Tibial nerve (tissue), 4 donors: ENCODE data around the gene MLPH. TPM values are rescaled to one million over a fixed set of nuclear protein-coding genes. Genes with fewer than 3 reads are reported as not detected.

Experiments
- DNase-seq, 2 donors: peaks; one replicate each; pipeline ENCODE4 v3.0.0-alpha.2; 2019; ENCODE audit warnings: low spot score in 2 of 2
- H3K27ac ChIP-seq, 4 donors: fragments of 200-600 bp; sonication (generic) in 3 of 4; one replicate each; pipeline ENCODE4 v1.5.1; 2017 to 2019; ENCODE audit warnings: mild to moderate bottlenecking in 1 of 4
- H3K27me3 ChIP-seq, 2 donors: fragments of 200-600 bp; sonication (generic) in 1 of 2; one replicate each; pipeline versions ENCODE4 v1.5.1 to v1.6.0; 2017 to 2019
- H3K36me3 ChIP-seq, 3 donors: fragments of 200-600 bp; sonication (generic); one replicate each; pipeline ENCODE4 v1.5.1; 2018 to 2019
- H3K4me1 ChIP-seq, 4 donors: fragments of 200-600 bp; sonication (generic) in 3 of 4; one replicate each; pipeline ENCODE4 v1.5.1; 2017 to 2019
- H3K4me3 ChIP-seq, 4 donors: fragments of 200-600 bp; sonication (generic) in 3 of 4; one replicate each; pipeline ENCODE4 v1.5.1; 2017 to 2019; ENCODE audit warnings: mild to moderate bottlenecking in 1 of 4, moderate library complexity in 1 of 4
- H3K9me3 ChIP-seq, 4 donors: fragments of 200-600 bp; sonication (generic) in 3 of 4; one replicate each; pipeline ENCODE4 v1.5.1; 2017 to 2019
- EP300 ChIP-seq, 2 donors: sonication (generic); formaldehyde crosslinking; IDR thresholded peaks; one replicate each; pipeline ENCODE4 v1.6.1; 2017; ENCODE audit warnings: antibody characterized with exemption in 2 of 2, mild to moderate bottlenecking in 1 of 2
- POLR2A ChIP-seq, 2 donors: fragments of 450-650 bp; IDR thresholded peaks; one replicate each; pipeline ENCODE4 v1.6.1; 2017; ENCODE audit warnings: antibody characterized with exemption in 2 of 2, mild to moderate bottlenecking in 2 of 2, moderate library complexity in 2 of 2
- WGBS, 2 donors: methylation state at CpG; one replicate each; pipeline ENCODE4 v1.1.5; 2018; 5-methylcytosine and 5-hydroxymethylcytosine counted together
- total RNA-seq, 4 donors: library from RNA; depleted of rRNA; stranded (reverse); fragments of >200 nt; gene quantifications; one replicate each; pipeline ENCODE4 v1.1.0, GENCODE V29; 2016
- TF ChIP-seq, protein P1 (sequence below), 5 experiments: fragments of 200-600 bp in 3 of 5; fragments of 450-650 bp in 2 of 5; sonication (generic) in 3 of 5; IDR thresholded peaks; one replicate each; pipeline ENCODE4 v1.5.1; 2016 to 2019; ENCODE audit warnings: antibody characterized with exemption in 5 of 5, mild to moderate bottlenecking in 3 of 5, moderate library complexity in 2 of 5

The MLPH gene
- total RNA-seq, 4 donors from 2014 or later, result 41.4 to 108 (median 62.1) TPM

DNA sequence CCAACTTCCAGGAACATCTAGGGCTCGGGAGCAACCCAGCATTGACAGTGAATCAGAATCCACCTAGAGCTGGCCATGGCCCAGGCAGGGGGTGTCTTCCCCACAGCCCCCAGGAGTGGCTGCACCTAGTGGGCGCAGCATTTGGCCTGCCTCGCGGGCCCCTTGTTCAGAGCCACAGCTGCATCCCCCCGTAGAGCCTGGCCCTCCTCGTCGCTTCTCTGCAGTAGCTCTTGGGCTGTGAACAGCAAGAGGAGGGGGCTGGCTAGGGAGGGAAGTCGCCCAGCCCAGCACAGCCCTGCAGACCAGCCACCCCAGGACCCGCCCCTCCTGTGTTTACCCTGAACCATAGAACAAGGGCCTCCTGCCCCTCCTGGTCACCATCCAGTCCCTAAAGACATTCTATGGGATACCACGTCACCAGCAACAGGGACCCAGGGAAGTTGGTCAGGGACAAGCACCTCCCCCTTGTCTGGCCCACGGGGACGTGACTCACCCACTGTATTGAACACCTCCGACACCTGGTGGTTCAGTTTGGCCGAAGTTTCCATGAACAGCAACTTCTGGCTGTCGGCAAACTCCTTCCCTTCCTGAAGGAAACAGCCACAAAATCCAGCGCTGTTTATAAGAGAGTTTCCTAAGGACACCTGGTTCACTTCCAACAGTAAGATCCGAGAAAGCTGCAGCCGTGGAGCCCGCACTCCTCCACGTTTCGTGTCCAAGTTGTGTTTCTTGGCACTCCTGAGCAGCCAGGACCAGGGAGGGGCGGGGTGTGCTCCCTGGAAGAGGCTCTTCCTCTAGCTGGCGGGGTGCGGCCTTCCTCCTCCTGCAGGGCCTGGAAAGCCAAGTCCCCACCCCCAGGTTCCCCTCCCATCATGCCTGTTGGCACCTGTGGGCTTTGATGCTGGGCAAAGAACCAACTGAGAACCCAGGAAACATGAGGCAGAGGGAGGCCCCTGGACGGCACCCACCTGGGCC, 88.1 kb downstream of the MLPH start:
- H3K27me3 ChIP-seq, result no peaks in the 10 kb centered on the region
- DNase-seq, result no peak
- no peak overlapping the region for H3K4me3 ChIP-seq
- H3K9me3 ChIP-seq, result no peaks in the 10 kb centered on the region
- H3K27ac ChIP-seq, result no peak overlapping the region
- 67 to 71% methylated on average over 21 to 23 of the region's 25 CpGs for WGBS, 2 donors
- no peak for TF ChIP-seq EP300 (IDR thresholded peaks at IDR 0.05)
- TF ChIP-seq, protein P1, sequence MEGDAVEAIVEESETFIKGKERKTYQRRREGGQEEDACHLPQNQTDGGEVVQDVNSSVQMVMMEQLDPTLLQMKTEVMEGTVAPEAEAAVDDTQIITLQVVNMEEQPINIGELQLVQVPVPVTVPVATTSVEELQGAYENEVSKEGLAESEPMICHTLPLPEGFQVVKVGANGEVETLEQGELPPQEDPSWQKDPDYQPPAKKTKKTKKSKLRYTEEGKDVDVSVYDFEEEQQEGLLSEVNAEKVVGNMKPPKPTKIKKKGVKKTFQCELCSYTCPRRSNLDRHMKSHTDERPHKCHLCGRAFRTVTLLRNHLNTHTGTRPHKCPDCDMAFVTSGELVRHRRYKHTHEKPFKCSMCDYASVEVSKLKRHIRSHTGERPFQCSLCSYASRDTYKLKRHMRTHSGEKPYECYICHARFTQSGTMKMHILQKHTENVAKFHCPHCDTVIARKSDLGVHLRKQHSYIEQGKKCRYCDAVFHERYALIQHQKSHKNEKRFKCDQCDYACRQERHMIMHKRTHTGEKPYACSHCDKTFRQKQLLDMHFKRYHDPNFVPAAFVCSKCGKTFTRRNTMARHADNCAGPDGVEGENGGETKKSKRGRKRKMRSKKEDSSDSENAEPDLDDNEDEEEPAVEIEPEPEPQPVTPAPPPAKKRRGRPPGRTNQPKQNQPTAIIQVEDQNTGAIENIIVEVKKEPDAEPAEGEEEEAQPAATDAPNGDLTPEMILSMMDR (IDR thresholded peaks at IDR 0.05), result no peak
- no peak for TF ChIP-seq POLR2A (IDR thresholded peaks at IDR 0.05)
- peaks cover 0 to 11% (median 0%) of the 10 kb centered on the region in 4 donors for H3K4me1 ChIP-seq
- no peaks in the 10 kb centered on the region for H3K36me3 ChIP-seq

DNA sequence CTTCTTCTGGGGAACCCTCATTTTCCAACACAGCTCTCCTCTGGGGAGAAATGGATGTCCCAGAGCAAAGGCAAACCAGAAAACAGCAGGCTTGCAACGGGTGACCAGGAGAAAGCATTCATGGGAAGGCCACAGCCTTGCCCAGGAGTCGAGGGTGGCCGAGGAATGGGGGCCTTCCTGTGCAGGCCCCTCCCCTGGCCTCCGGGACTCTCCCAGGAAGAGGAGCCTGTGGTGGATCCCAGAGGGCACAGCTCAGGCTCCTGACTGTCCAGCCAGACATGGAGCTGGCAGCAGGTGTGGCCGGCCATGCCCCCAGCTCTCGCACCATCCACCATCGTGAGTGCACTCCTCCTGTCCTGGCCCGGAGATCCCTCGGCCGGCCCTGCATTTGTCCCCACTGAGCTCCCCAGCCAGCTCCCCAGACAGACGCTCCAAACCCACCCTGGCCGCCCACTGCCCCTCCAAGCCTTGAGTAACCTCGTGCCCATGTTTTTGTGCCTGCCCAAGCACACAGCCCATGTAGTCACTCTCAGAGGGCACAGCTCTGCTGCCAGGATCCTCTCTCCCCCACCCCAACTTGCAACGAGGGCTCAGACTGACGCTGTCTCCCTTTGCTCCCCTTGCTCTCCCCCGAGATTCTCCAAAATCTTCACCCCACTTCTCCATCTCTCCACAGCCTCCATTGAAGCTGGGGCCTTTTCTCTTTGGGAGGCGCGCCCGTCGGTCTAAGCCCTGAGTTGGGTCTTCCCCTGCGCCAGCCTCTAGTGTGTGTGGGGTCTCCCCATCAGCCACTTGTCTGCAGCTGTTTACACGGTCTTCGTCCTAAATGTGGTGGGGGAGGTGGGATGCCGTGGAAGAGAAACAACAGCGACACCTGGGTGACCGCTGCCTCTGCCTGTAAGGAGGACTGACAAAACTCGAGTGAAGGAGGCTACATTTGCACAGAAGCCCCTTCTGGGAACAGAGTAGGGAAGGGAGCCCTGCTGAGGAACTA, 89.1 kb downstream of the MLPH start:
- WGBS, 2 donors, result 84 to 86% methylated on average over 27 of the region's 27 CpGs
- H3K27me3 ChIP-seq, result no peaks in the 10 kb centered on the region
- no peak for DNase-seq
- H3K4me3 ChIP-seq, result no peak overlapping the region
- TF ChIP-seq EP300 (IDR thresholded peaks at IDR 0.05) (no peak), POLR2A (IDR thresholded peaks at IDR 0.05) (no peak)
- TF ChIP-seq, protein P1 (IDR thresholded peaks at IDR 0.05), result no peak
- peaks cover 0 to 11% (median 0%) of the 10 kb centered on the region in 4 donors for H3K4me1 ChIP-seq
- H3K27ac ChIP-seq, result no peak overlapping the region
- no peaks in the 10 kb centered on the region for H3K36me3 ChIP-seq
- no peaks in the 10 kb centered on the region for H3K9me3 ChIP-seq

DNA sequence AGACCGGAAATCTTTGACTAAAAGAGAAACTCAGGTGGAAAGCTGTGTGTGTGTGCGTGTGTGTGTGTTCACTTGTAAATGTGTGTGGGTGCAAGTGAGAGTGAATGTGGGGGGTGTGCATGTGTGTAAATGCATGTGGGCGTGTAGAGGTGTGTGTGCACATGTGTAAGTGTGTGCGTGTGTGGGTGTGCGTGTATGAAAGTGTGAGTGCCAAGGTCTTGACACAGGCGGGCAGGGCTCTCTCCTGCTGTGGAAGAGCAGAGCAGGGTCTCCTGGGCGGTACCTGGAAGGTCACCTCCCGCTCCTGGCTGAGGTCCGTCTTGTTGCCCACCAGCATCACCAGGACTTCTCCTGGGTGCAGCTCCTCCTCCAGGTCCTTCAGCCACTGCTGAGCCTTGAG, 89.9 kb downstream of the MLPH start:
- Histone ChIP-seq H3K27ac (no peak overlapping the region), H3K4me3 (no peak overlapping the region), H3K9me3 (no peaks in the 10 kb centered on the region), H3K27me3 (no peaks in the 10 kb centered on the region), H3K36me3 (no peaks in the 10 kb centered on the region), H3K4me1 (peaks cover 0 to 14% (median 2%) of the 10 kb centered on the region in 4 donors)
- TF ChIP-seq, protein P1 (IDR thresholded peaks at IDR 0.05), result no peak
- TF ChIP-seq EP300 (IDR thresholded peaks at IDR 0.05), result no peak
- no peak for TF ChIP-seq POLR2A (IDR thresholded peaks at IDR 0.05)
- no peak for DNase-seq
- WGBS, 2 donors, result 87 to 93% methylated on average over 9 of the region's 9 CpGs

DNA sequence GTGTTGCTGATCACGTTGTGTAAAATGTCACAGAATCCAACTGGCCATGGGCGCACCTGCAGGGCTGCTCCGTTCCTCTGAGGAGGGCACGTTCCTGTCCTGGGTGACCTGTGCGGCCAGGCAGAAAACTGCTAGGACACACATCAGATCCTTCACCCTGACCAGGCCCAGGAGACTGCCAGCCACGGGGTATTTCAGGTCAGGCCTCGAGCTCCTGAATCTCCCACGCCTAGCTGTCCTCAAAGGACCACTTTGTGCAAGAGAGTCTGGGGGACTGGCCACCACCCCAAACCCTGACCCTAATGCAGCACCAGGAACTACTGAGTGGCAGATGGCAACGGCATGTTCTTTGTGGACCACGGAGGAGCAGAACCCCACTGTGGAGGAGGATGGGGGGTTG, 90.4 kb downstream of the MLPH start:
- DNase-seq, result no peak
- TF ChIP-seq EP300 (IDR thresholded peaks at IDR 0.05) (no peak), POLR2A (IDR thresholded peaks at IDR 0.05) (no peak)
- TF ChIP-seq, protein P1 (IDR thresholded peaks at IDR 0.05), result no peak
- Histone ChIP-seq H3K4me3 (no peak overlapping the region), H3K27me3 (no peaks in the 10 kb centered on the region), H3K36me3 (no peaks in the 10 kb centered on the region), H3K9me3 (no peaks in the 10 kb centered on the region), H3K27ac (no peak overlapping the region), H3K4me1 (peaks cover 0 to 14% (median 3%) of the 10 kb centered on the region in 4 donors)
- WGBS, 2 donors, result 83 to 91% methylated on average over 10 of the region's 10 CpGs
